ENCODE data around the gene MIS12.

DNA sequence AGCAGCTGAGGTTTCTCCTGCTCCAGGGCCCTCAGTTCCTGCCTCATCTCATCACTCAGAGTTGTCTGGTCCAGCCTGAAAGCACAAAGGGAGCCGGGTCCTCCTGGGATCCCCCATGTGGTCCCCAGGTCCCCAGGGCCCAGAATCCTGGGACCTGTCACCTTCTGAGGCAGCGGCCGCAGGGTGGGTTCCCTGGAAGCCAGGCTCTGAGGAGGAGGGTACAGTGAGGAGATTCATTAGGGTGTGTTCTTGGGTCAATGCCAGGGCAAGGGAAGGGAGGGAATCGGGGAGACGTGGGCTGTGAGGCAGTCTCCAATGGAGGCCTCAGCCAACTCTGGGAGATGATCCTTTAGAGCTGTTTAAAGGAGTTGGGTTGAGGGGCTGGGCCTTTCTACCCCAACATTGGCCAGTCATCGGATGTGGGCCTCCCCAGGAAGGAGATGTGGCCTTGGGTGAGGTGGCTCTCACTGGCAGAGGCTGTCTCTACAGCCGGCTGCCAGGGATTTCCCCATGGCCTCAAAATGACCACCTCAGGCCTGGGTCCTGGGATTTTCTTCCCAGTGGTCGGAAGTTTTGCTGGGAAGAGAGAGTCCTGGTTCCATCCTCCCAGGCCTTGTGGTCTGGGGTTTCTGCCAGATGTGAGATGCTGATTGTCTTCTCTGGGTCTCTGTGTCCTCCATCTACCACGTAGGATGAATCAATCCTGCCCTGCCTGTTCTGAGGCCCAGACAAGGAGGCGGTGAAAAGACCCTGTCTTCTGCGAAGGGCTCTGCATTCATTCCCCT is 50.7 kb downstream of the MIS12 start:
- TF ChIP-seq, protein P1, sequence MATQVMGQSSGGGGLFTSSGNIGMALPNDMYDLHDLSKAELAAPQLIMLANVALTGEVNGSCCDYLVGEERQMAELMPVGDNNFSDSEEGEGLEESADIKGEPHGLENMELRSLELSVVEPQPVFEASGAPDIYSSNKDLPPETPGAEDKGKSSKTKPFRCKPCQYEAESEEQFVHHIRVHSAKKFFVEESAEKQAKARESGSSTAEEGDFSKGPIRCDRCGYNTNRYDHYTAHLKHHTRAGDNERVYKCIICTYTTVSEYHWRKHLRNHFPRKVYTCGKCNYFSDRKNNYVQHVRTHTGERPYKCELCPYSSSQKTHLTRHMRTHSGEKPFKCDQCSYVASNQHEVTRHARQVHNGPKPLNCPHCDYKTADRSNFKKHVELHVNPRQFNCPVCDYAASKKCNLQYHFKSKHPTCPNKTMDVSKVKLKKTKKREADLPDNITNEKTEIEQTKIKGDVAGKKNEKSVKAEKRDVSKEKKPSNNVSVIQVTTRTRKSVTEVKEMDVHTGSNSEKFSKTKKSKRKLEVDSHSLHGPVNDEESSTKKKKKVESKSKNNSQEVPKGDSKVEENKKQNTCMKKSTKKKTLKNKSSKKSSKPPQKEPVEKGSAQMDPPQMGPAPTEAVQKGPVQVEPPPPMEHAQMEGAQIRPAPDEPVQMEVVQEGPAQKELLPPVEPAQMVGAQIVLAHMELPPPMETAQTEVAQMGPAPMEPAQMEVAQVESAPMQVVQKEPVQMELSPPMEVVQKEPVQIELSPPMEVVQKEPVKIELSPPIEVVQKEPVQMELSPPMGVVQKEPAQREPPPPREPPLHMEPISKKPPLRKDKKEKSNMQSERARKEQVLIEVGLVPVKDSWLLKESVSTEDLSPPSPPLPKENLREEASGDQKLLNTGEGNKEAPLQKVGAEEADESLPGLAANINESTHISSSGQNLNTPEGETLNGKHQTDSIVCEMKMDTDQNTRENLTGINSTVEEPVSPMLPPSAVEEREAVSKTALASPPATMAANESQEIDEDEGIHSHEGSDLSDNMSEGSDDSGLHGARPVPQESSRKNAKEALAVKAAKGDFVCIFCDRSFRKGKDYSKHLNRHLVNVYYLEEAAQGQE (IDR thresholded peaks at IDR 0.05; ENCODE audit: low read depth), result no peak
- TF ChIP-seq POLR2A (IDR thresholded peaks at IDR 0.05; ENCODE audit: borderline replicate concordance, extremely low read depth, insufficient read depth, insufficient read length), result no peak
- no peak for TF ChIP-seq JUND (IDR thresholded peaks at IDR 0.05)
